Fibroblast of lung (primary cell): ENCODE data around the gene PPP1CC. TPM values are rescaled to one million over a fixed set of nuclear protein-coding genes. Genes with fewer than 3 reads are reported as not detected.
"Not testable (repeated sequence)": the region's sequence is repeated elsewhere in the genome, so short reads cannot be mapped to it uniquely, and the experiment has no call there.

Experiments used
- DNase-seq, 2 donors: peaks; one replicate each; pipeline versions ENCODE4 v3.0.0 to v3.0.0-alpha.2; 2010; ENCODE audit warnings: low read depth in 2 of 2
- H2AFZ ChIP-seq: 2 replicates; pipeline ENCODE4 v1.5.1; 2012; ENCODE audit warnings: low read length, control low read depth, inconsistent platforms
- H3K27ac ChIP-seq: 2 replicates; pipeline ENCODE4 v1.5.1; 2011; ENCODE audit warnings: low read length, control low read depth; ENCODE audit not compliant: insufficient read depth
- H3K27me3 ChIP-seq: 2 replicates; pipeline ENCODE4 v1.5.1; 2011; ENCODE audit warnings: mild to moderate bottlenecking, low read length; ENCODE audit not compliant: control insufficient read depth, insufficient read depth
- H3K36me3 ChIP-seq: 2 replicates; pipeline ENCODE4 v1.5.1; 2011; ENCODE audit warnings: low read length; ENCODE audit not compliant: control insufficient read depth, insufficient read depth
- H3K4me1 ChIP-seq: 2 replicates; pipeline ENCODE4 v1.5.1; 2011; ENCODE audit warnings: low read length; ENCODE audit not compliant: control insufficient read depth, insufficient read depth; ENCODE audit errors: extremely low read depth
- H3K4me2 ChIP-seq: 2 replicates; pipeline ENCODE4 v1.5.1; 2011; ENCODE audit warnings: low read length, control low read depth; ENCODE audit not compliant: insufficient read depth; ENCODE audit errors: extremely low read depth
- H3K4me3 ChIP-seq, 4 experiments: fragments of 200-600 bp in 1 of 4; sonication (generic) in 1 of 4; replicated peaks in 1 of 4; 2 replicates each; pipeline ENCODE4 v1.5.1; 2011 to 2016; ENCODE audit warnings: low read length in 4 of 4, low read depth in 3 of 4, mild to moderate bottlenecking in 3 of 4, control low read depth in 2 of 4, inconsistent platforms in 1 of 4, mixed read lengths in 1 of 4; ENCODE audit not compliant: insufficient read depth in 1 of 4; ENCODE audit errors: control extremely low read depth in 1 of 4
- H3K79me2 ChIP-seq: 2 replicates; pipeline ENCODE4 v1.5.1; 2012; ENCODE audit warnings: mild to moderate bottlenecking, low read length, inconsistent platforms; ENCODE audit not compliant: control insufficient read depth, insufficient read depth
- H3K9ac ChIP-seq: 2 replicates; pipeline ENCODE4 v1.5.1; 2011; ENCODE audit warnings: mild to moderate bottlenecking, low read length, control low read depth; ENCODE audit not compliant: insufficient read depth
- H3K9me3 ChIP-seq: 2 replicates; pipeline ENCODE4 v1.5.1; 2012; ENCODE audit warnings: low read depth, low read length; ENCODE audit not compliant: control insufficient read depth, insufficient read depth
- H4K20me1 ChIP-seq: 2 replicates; pipeline ENCODE4 v1.5.1; 2011; ENCODE audit warnings: low read length; ENCODE audit not compliant: control insufficient read depth, insufficient read depth; ENCODE audit errors: extremely low read depth
- EZH2 ChIP-seq: IDR thresholded peaks from 2 replicates; pipeline ENCODE4 v1.5.1; 2012; ENCODE audit warnings: low read length, control low read depth, mild to moderate bottlenecking; ENCODE audit errors: missing control alignments
- polyA plus RNA-seq, 2 donors: library from polyadenylated mRNA; depleted of rRNA in 1 of 2; stranded (reverse) in 1 of 2; unstranded in 1 of 2; fragments of >200 nt; gene quantifications; 2 replicates each; pipeline ENCODE4 v1.2.1, GENCODE V29; 2011 to 2012; ENCODE audit warnings: missing spikeins in 1 of 2
- total RNA-seq: library from RNA; depleted of rRNA; stranded (reverse); fragments of >200 nt; gene quantifications from 2 replicates; pipeline ENCODE4 v1.2.1, GENCODE V29; 2014
- TF ChIP-seq, protein P1 (sequence below), 2 donors: IDR thresholded peaks in 1 of 2; conservative IDR thresholded peaks in 1 of 2; 1 replicate in 1 of 2; 2 replicates in 1 of 2; pipeline ENCODE4 v1.5.1; 2011 to 2012; ENCODE audit warnings: low read length in 2 of 2, control low read depth in 1 of 2, inconsistent platforms in 1 of 2, low read depth in 1 of 2, mild to moderate bottlenecking in 1 of 2

The PPP1CC gene
- total and polyA plus RNA-seq, 2 donors (not counting 1 experiment from before 2014, with no cell fraction given) = 110 to 112 TPM

DNA sequence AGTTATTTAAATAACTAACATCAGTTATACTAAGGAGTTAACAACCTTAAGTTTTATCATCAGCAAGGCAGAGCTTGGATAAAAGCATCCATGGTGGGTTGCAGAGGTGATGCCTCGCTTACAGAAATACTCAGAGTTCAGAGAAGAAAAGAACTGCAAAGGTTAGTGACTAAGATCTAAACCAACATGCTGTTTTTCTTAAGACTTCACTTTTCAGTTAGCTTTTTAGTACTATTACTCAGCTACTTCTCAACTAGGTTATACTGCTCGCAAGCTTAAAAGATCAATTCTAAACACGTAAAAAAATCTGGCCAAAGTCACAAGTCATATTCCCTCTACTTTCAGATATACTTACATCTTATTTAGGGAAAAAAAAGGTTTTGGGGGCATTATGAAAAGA lies 2.8 kb downstream of the PPP1CC start:
- no peaks in the 10 kb centered on the region for H3K9me3 ChIP-seq
- H2AFZ ChIP-seq = no peak overlapping the region
- peaks cover 7% of the 10 kb centered on the region for H4K20me1 ChIP-seq
- no peak overlapping the region for H3K9ac ChIP-seq
- peaks cover 76% of the 10 kb centered on the region for H3K79me2 ChIP-seq
- H3K4me1 ChIP-seq = peaks cover 8% of the 10 kb centered on the region
- H3K27me3 ChIP-seq = no peaks in the 10 kb centered on the region
- H3K4me2 ChIP-seq = peak overlapping the region; percentile 60
- DNase-seq = peak in 1 of 2 donors; percentile 18
- TF ChIP-seq EZH2 = no peak
- TF ChIP-seq, protein P1, sequence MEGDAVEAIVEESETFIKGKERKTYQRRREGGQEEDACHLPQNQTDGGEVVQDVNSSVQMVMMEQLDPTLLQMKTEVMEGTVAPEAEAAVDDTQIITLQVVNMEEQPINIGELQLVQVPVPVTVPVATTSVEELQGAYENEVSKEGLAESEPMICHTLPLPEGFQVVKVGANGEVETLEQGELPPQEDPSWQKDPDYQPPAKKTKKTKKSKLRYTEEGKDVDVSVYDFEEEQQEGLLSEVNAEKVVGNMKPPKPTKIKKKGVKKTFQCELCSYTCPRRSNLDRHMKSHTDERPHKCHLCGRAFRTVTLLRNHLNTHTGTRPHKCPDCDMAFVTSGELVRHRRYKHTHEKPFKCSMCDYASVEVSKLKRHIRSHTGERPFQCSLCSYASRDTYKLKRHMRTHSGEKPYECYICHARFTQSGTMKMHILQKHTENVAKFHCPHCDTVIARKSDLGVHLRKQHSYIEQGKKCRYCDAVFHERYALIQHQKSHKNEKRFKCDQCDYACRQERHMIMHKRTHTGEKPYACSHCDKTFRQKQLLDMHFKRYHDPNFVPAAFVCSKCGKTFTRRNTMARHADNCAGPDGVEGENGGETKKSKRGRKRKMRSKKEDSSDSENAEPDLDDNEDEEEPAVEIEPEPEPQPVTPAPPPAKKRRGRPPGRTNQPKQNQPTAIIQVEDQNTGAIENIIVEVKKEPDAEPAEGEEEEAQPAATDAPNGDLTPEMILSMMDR (conservative IDR thresholded peaks at IDR 0.05 in 1 of 2, IDR thresholded peaks at IDR 0.05 in 1 of 2; ENCODE audit: low read depth in 1 of 2, low read length in 2 of 2) = no peak
- H3K27ac ChIP-seq = no peak overlapping the region
- peak overlapping the region in 3 of 4 experiments; percentile 9 to 98 (median 75) for H3K4me3 ChIP-seq
- H3K36me3 ChIP-seq = peaks cover 2% of the 10 kb centered on the region

DNA sequence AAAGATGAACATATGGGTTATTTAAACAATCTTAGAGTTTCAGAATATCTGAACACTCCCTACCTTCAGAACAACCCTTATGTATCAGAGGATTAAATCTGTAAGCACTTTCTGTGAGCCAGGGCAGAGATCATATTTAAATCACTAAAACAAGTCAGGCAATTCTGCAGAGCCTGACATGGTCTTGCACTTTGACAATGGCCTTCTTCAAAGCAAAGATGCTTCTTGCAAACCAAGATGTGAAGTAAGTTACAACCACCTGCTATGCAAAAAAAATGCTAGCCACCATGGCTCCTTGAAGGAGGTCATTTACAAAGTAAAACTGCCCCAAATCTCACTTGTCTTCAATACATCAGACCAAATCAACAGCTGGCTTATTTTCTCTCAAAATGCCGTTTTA lies 3.2 kb downstream of the PPP1CC start:
- Histone ChIP-seq H2AFZ (no peak overlapping the region), H3K9ac (no peak overlapping the region), H3K4me3 (peak overlapping the region in 2 of 4 experiments; percentile 75 to 98), H3K27me3 (no peaks in the 10 kb centered on the region), H3K36me3 (peaks cover 2% of the 10 kb centered on the region), H4K20me1 (peaks cover 7% of the 10 kb centered on the region), H3K9me3 (no peaks in the 10 kb centered on the region), H3K4me2 (peak overlapping the region; percentile 1), H3K4me1 (peaks cover 8% of the 10 kb centered on the region), H3K27ac (no peak overlapping the region), H3K79me2 (peaks cover 80% of the 10 kb centered on the region)
- no peak for DNase-seq
- no peak for TF ChIP-seq EZH2
- TF ChIP-seq, protein P1 (conservative IDR thresholded peaks at IDR 0.05 in 1 of 2, IDR thresholded peaks at IDR 0.05 in 1 of 2; ENCODE audit: low read depth in 1 of 2, low read length in 2 of 2) = no peak

DNA sequence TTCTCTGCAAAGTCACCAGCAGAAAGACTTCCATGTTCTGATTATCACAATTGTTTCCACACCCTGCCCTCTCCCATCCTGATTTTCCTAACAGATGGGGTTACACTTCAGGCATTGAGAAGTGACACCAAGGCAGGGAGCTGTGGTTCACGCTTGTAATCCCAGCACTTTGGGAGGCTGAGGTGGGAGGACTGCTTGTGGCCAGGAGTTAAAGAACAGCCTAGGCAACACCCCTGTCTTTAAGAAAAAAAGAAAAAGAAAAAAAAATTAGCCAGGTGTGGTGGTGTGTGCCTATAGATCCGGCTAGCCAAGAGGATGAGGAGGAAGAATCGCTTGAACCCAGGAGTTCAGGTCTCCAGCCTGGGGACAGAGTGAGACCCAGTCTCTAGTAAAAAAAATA lies 5.2 kb downstream of the PPP1CC start:
- peak overlapping the region; percentile 6 for H3K27ac ChIP-seq
- peaks cover 2% of the 10 kb centered on the region for H3K36me3 ChIP-seq
- peaks cover 7% of the 10 kb centered on the region for H4K20me1 ChIP-seq
- TF ChIP-seq EZH2 = no peak
- TF ChIP-seq, protein P1 (conservative IDR thresholded peaks at IDR 0.05 in 1 of 2, IDR thresholded peaks at IDR 0.05 in 1 of 2; ENCODE audit: low read depth in 1 of 2, low read length in 2 of 2) = no peak
- H3K79me2 ChIP-seq = peaks cover 98% of the 10 kb centered on the region
- no peak for DNase-seq
- no peak overlapping the region for H3K4me3 ChIP-seq
- no peaks in the 10 kb centered on the region for H3K9me3 ChIP-seq
- no peak overlapping the region for H3K9ac ChIP-seq
- H3K27me3 ChIP-seq = no peaks in the 10 kb centered on the region
- no peaks in the 10 kb centered on the region for H3K4me1 ChIP-seq
- H2AFZ ChIP-seq = no peak overlapping the region
- peak overlapping the region; percentile 15 for H3K4me2 ChIP-seq

DNA sequence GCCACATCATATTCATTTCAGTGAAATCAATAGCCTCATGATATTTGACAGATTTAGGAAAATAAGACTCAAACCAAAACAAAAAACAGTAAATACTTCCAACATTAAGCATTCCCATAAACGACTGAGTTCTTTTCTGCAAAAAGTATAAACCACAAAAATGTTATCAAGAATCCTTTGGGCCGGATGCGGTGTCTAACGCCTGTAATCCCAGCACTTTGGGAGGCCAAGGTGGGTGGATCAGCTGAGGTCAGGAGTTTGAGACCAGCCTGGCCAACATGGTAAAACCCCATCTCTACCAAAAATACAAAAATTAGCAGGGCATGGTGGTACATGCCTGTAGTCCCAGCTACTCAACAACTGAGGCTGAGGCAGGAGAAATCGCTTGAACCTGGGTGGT lies 5.7 kb downstream of the PPP1CC start:
- peak in 1 of 2 donors; percentile 70 for DNase-seq
- H4K20me1 ChIP-seq, H2AFZ ChIP-seq, H3K27me3 ChIP-seq, H3K9ac ChIP-seq, H3K9me3 ChIP-seq, H3K27ac ChIP-seq, H3K4me3 ChIP-seq, H3K36me3 ChIP-seq, H3K4me1 ChIP-seq: not testable (repeated sequence)
- Histone ChIP-seq H3K79me2 (peaks cover 99% of the 10 kb centered on the region), H3K4me2 (peak overlapping the region; percentile 32)
